Measurements from ENCODE around the gene PIK3R6.

PIK3R6 gene

DNA sequence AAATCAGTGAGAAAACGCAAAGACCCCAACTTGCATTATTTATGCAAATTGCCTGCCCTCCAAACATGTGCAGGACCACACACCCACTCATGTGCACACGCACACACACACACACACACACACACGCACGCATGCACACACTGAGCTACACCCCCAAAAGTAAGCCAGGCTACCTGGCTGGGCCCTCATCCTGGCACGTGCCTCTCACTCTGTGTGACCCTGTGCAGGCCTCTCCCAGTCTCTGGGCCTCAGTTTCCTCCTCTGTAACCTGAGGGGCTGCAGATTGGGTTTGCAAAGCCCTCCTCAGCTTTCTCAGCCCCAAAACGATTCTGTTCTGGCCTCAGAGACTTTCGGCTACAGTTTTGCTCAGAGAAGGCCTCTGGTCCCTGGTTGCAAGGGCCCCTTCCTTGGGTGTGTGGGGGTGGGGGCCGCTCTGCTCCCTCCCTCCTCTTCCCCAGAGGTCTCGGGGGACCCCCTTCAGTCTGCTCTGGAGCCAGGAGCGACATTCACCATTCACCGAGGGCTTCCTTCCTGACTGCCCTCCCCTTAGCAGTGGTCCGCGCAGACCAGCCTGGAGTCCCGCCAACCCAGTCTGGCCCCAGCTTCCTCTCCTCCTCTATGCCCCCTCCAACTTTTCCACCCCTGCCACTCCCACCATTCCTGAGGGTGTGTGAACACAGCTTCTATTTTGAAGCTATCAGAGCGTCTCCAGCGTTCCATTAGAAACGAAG, 5.4 kb upstream of the PIK3R6 start:
- H3K27ac ChIP-seq (replicated peaks): peak overlapping the region; percentile 57
- TF ChIP-seq SPI1 (IDR thresholded peaks at IDR 0.05; ENCODE audit: borderline replicate concordance, low read depth): no peak
- TF ChIP-seq, protein P1, sequence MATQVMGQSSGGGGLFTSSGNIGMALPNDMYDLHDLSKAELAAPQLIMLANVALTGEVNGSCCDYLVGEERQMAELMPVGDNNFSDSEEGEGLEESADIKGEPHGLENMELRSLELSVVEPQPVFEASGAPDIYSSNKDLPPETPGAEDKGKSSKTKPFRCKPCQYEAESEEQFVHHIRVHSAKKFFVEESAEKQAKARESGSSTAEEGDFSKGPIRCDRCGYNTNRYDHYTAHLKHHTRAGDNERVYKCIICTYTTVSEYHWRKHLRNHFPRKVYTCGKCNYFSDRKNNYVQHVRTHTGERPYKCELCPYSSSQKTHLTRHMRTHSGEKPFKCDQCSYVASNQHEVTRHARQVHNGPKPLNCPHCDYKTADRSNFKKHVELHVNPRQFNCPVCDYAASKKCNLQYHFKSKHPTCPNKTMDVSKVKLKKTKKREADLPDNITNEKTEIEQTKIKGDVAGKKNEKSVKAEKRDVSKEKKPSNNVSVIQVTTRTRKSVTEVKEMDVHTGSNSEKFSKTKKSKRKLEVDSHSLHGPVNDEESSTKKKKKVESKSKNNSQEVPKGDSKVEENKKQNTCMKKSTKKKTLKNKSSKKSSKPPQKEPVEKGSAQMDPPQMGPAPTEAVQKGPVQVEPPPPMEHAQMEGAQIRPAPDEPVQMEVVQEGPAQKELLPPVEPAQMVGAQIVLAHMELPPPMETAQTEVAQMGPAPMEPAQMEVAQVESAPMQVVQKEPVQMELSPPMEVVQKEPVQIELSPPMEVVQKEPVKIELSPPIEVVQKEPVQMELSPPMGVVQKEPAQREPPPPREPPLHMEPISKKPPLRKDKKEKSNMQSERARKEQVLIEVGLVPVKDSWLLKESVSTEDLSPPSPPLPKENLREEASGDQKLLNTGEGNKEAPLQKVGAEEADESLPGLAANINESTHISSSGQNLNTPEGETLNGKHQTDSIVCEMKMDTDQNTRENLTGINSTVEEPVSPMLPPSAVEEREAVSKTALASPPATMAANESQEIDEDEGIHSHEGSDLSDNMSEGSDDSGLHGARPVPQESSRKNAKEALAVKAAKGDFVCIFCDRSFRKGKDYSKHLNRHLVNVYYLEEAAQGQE (IDR thresholded peaks at IDR 0.05; ENCODE audit: insufficient replicate concordance, low read depth): no peak
- no peaks in the 10 kb centered on the region for H3K27me3 ChIP-seq (ENCODE audit: insufficient read depth, poor library complexity, severe bottlenecking)
- DNase-seq (ENCODE audit: low read depth in 1 of 2, low spot score in 1 of 2): no peak
- no peak overlapping the region for H3K4me3 ChIP-seq (replicated peaks; ENCODE audit: insufficient read depth, low read length)

DNA sequence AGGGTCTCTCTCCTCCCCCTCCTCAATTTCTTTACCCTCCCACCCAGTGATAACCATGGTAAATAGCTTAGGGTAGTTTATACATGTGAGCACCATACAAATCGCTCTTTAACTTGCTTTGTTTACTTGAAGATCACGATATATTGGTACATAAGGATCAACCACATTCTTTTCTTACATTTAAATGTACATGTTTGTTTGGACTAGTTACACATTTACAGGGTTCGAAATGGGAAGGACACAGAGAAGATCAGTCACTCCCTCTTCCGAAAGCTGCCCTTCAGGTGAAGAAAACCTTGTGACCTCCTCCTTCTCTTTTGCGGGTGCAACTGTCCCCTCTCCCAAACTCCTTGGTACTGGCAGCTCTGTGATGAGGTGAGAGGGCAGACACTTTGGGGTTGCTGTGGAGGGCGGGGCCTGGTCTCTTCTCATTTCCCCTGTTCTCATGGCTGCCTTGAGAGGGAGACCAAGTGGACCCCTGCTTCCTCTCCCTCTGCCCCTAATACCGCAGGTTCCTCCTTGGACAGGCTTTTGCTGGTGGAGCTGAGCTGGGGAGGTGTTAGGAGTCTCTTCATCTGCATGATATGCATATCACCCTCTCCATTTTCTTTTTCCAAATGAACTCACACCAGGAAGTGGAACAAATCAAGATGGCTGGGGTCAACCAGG, 4.7 kb upstream of the PIK3R6 start:
- peak overlapping the region; percentile 57 for H3K27ac ChIP-seq (replicated peaks)
- TF ChIP-seq, protein P2, sequence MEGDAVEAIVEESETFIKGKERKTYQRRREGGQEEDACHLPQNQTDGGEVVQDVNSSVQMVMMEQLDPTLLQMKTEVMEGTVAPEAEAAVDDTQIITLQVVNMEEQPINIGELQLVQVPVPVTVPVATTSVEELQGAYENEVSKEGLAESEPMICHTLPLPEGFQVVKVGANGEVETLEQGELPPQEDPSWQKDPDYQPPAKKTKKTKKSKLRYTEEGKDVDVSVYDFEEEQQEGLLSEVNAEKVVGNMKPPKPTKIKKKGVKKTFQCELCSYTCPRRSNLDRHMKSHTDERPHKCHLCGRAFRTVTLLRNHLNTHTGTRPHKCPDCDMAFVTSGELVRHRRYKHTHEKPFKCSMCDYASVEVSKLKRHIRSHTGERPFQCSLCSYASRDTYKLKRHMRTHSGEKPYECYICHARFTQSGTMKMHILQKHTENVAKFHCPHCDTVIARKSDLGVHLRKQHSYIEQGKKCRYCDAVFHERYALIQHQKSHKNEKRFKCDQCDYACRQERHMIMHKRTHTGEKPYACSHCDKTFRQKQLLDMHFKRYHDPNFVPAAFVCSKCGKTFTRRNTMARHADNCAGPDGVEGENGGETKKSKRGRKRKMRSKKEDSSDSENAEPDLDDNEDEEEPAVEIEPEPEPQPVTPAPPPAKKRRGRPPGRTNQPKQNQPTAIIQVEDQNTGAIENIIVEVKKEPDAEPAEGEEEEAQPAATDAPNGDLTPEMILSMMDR (IDR thresholded peaks at IDR 0.05; ENCODE audit: insufficient read depth, low read length): no peak
- TF ChIP-seq POLR2AphosphoS5 (IDR thresholded peaks at IDR 0.05; ENCODE audit: low read depth): no peak
- TF ChIP-seq SPI1 (IDR thresholded peaks at IDR 0.05; ENCODE audit: borderline replicate concordance, low read depth): no peak; the same call in 1 of the 2 replicates
- no peak for TF ChIP-seq GABPA (IDR thresholded peaks at IDR 0.05; ENCODE audit: low read depth)
- TF ChIP-seq, protein P1 (IDR thresholded peaks at IDR 0.05; ENCODE audit: insufficient replicate concordance, low read depth): no peak
- H3K4me3 ChIP-seq (replicated peaks; ENCODE audit: insufficient read depth, low read length): no peak overlapping the region
- no peaks in the 10 kb centered on the region for H3K27me3 ChIP-seq (ENCODE audit: insufficient read depth, poor library complexity, severe bottlenecking)
- DNase-seq (ENCODE audit: low read depth in 1 of 2, low spot score in 1 of 2): peak in 1 of 2 experiments; percentile 54

DNA sequence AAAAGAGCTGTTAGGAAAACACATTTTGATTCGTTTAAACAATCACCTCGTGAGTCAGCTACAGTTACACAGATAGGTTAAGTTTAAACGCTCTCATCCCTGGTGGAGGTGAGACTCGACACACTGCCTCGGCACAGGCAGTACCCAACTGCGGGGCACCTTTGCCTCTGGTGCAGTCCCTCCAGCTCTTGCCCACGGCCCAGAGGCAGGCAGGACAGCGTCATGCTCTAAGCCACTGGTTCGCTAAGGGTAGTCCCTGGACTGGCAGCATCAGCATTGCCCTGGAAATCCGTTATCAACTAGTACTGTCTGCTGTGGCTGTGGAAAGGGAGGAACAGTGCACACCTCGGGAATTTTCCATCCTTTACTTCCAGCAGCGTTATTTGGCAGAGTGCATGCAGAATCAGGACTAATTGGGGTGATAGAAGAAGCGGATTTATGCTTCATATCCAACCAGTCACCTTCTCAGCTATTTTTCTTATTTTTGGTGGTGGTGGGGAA, 3.7 kb upstream of the PIK3R6 start:
- Histone ChIP-seq H3K27me3 (ENCODE audit: insufficient read depth, poor library complexity, severe bottlenecking) (no peaks in the 10 kb centered on the region), H3K4me3 (replicated peaks; ENCODE audit: insufficient read depth, low read length) (no peak overlapping the region), H3K27ac (replicated peaks) (no peak overlapping the region)
- TF ChIP-seq, protein P2 (IDR thresholded peaks at IDR 0.05; ENCODE audit: insufficient read depth, low read length): no peak
- TF ChIP-seq SPI1 (IDR thresholded peaks at IDR 0.05; ENCODE audit: borderline replicate concordance, low read depth) (no peak), POLR2AphosphoS5 (IDR thresholded peaks at IDR 0.05; ENCODE audit: low read depth) (no peak), GABPA (IDR thresholded peaks at IDR 0.05; ENCODE audit: low read depth) (no peak)
- TF ChIP-seq, protein P1 (IDR thresholded peaks at IDR 0.05; ENCODE audit: insufficient replicate concordance, low read depth): no peak
- DNase-seq (ENCODE audit: low read depth in 1 of 2, low spot score in 1 of 2): no peak

All from HL-60 (cell line).